IPS-11a (cell line): ENCODE measurements around the gene SCFD2.

Experiments
- H3K4me3 ChIP-seq: one replicate; pipeline ENCODE4 v1.5.1; 2013; ENCODE audit warnings: low read depth, low read length, control low read depth

SCFD2 gene

DNA sequence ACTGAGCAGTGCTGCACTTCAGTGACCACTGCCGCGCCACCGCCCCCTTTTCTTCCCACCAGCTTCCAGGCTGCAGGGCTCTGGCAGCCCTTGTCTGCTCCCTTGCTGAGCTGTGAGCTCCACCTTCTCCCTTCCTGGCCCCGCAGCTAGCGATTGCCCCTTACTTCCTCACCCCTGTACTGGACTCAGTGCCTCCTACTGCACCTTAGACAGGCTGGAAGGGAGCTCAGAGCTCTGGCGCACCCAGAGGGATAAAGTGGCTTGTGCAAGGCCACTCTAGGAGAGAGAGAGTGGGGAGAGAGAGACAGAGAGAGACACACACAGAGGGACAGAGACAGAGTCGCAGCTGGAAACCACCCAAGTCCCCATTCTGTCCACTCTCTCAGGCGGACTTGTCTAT, 497.7 kb downstream of the SCFD2 start:
- H3K4me3 ChIP-seq: no peak overlapping the region

DNA sequence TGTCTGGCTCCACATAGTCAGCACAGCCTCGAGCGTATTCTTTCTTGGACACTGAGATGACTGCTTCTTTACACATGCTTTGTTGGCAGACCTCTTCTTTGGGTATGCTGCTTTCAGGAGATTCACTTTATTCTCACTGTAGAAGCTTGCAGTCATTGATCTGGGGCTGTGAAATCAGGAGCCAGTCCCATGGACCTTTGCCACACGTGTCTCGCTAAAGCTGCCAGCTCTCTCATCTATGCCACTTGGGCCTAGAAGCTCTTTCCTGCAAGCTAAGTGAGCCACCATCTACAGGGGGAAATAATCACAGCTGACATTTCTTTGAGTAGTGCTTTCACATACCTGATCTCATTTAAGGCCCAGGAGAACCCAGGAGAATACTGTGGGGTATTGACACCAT, 498.7 kb downstream of the SCFD2 start:
- H3K4me3 ChIP-seq: no peak overlapping the region

DNA sequence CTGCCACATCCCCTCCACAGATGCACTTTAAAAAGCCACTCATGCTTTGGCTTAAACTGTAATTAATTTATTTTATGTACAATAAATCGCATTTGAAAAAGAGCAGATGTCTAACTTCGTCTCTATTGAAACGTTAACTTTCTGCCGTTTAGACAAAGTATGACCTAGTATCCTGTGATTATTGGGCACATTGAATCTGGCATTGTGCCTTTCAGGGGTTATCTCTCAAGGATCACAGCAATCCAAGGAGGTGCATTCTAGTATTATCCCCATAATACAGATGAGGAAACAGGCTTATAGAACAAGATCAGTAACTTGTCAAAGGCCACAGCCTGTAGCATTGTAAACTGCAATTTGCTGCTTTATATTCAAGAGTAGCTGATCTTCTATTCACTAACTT, 499.1 kb downstream of the SCFD2 start:
- no peak overlapping the region for H3K4me3 ChIP-seq

DNA sequence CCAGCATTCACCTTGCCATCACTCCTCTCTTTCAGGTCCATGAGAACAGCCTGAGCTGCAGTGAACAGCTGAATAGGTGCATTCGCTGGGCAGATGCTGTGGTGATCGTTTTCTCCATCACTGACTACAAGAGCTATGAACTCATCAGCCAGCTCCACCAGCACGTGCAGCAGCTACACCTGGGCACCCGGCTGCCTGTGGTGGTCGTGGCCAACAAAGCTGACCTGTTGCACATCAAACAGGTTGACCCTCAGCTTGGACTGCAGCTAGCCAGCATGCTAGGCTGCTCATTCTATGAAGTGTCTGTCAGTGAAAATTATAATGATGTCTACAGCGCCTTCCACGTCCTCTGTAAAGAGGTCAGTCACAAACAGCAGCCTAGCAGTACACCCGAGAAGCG, 500.6 kb downstream of the SCFD2 start:
- no peak overlapping the region for H3K4me3 ChIP-seq

DNA sequence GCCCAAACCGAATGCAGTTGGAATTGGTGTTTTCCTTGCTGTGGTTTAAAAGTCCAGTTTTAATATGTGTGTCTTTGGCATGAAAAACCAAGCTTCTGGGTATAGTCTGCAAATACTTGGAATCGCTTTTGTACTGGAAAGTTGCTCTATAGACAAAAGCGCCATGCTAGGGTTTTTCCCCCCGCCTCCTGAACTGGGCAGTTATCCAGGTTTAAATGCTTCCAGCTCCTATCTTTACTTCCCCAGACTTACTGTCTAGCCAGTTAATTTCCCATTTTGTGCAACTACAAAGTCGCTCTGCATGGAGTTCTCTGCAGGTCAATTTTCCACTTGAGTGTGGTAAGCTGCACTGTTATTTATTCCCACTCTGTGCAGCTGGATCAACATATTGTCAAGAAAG, 501.1 kb downstream of the SCFD2 start:
- H3K4me3 ChIP-seq: no peak overlapping the region

DNA sequence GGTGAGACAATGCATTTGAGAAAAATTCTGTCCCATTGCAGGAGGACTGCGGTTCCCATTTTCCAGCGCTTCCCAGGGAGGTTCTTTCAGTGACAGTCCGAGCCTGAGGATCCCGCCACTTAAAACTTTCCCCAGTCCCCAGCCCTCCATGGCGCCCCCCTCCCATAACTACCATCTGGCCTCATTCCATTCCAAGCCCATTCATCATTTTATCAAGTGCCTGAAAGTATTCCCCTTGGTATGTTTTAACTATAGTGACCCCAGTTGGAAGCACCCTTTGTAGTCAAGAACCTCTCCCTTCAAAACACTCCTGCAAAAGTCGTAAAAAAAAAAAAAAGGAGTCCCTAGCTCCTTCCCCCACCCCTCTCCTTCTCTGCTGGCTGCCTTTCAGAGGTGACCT, 502.5 kb downstream of the SCFD2 start:
- H3K4me3 ChIP-seq: peak overlapping the region; percentile 90

DNA sequence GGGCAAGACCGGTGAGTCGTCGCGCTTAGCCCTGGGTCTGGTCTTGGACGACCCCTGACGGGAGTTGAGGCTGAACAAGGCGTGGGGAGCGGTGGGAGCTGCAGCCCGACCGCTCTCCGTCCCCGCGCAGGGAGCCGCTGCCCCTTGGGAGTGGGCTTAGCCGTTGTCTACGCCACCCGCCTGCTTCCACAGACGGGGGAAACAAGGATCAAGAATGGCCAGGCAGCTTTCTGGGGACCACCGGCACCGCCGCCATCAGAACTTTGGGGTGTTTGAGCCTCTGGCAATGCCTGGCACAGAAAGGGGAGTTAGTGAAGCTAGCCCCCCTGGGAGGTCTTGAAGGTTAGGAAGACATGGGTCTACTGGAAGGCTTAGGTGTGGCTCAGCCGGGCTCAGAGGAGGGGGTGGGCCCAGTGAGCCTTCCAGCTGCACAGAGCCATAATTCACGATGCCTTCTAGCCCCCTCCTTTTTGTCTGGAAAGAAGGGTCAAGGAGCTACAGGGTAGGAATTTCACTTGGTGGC, 503.2 kb downstream of the SCFD2 start:
- peak overlapping the region; percentile 90 for H3K4me3 ChIP-seq

DNA sequence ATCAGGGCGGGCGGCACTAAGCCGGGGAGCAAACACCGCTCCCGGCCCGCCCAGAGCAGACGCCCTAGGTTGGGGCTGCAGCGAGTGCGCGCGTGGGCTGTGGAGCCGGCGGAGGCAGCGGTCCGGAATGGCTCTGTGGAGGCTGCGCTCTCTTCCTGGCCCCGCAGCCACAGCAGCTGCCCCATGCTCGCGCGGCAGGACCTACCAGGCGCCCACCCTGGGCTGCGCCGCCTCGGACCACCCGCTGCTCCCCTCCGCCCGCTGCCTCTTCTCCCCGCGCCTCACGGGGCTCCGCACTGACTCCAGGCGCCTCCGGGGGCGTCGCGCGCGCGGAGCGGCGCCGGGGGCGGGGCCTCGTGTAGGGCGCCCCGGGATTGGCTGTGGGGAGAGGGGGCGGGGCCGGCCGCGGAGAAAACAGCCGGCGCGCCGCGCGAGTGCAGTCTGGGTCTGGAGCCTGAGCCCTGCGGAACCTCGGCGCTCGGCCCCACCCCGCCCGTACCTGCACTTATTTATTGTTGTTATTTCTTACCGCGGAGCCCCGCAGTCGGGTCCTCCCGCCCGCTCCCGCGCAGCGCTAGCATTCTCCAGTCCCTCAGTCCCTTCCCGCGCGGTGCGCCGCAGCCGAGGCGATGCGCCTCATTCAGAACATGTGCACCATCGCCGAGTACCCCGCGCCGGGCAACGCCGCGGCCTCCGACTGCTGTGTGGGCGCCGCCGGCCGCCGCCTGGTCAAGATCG, 503.8 kb downstream of the SCFD2 start, which contains the start of gene RASL11B:
TSS of gene RASL11B (plus strand) at position 439 of the 738 bp plus-strand sequence. CDS start at position 630, 191 bp downstream.
- H3K4me3 ChIP-seq: peak within 1 kb of the TSS; percentile 90

DNA sequence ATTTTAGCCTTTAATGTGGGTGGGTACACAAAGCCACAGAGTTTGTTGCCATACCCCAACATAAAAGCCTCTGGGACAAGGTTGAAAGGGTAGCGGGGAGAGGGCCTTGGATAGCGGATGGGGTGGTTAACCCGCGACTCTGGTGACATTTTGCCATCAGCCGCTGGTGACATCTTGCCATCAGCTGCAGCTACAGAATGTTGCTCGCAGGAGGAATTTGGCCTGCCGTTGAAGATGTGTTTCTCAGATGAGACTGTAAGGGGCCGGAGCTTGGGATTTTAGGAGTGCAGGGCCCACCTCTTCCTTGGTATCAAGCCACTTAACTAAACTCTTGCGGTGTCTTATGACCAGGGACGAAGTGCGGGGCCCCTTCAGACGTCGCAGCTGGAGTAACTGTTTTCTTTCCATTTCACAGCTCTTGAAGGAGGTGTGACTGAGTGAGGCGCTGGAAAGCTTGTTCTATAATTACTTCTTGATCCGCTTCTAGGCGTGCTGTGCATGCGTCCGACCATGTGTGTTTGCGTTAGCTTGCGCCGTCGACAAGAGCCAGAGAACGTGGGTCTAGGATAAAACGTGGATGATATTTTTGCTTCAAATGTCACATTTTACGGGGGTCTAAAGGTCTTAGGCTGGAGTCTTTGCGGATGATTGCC, 504.6 kb downstream of the SCFD2 start:
- H3K4me3 ChIP-seq: peak overlapping the region; percentile 90

DNA sequence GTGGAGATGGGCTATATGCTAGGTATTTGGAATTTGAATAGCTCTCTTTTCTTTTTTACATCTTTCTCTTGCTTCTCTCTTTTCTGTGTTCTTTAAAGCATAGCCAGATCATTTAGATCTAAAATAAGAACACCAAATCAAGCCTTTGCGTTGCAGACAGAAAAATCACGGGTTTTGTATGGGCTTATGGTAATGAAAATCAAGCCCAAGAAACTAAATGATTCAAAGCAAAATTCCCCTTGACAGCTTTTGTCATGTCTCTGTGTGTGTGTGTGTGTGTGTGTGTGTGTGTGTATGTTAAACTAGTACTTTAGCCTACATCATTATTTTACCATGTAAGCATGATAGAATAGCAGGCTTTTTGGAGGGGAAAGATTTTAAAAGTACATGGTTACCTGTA, 505.5 kb downstream of the SCFD2 start:
- H3K4me3 ChIP-seq: no peak overlapping the region

DNA sequence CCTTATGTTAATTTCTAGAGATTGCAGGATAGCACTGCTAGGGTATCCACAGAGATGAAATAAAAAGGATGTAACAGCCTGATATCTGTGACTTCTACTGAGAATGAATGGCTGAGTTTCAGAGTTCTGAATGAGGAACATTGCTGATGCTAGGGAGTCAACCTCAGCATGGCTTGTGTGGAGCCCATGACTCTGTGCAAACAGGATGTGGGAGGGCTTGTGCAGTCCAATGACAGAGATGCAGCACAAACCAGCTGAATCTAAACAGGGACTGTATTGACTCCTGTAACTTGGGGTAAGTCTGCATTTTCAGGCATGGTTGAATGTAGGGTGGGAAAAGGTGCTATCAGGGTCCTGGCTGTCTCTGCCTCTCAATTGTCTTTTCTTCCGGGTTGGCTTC, 509.1 kb downstream of the SCFD2 start:
- no peak overlapping the region for H3K4me3 ChIP-seq

DNA sequence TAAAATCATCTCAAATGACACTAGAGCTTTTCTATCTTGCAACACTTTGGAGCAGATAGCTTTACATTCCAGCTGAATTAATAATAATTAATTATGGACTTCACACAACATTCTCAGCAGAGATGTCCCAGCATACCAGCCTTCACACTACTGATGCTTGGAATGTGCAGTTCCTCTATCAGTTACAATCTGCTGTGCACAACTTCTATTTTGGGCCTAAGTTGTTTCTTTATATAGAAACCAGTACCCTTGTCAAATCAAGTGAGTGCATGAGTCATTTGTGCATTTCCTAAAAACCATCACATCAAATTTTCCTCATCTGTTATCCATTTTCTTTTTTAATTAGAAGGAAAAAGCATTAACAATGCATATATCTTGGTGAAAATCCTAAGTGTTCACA, 512.5 kb downstream of the SCFD2 start:
- no peak overlapping the region for H3K4me3 ChIP-seq

DNA sequence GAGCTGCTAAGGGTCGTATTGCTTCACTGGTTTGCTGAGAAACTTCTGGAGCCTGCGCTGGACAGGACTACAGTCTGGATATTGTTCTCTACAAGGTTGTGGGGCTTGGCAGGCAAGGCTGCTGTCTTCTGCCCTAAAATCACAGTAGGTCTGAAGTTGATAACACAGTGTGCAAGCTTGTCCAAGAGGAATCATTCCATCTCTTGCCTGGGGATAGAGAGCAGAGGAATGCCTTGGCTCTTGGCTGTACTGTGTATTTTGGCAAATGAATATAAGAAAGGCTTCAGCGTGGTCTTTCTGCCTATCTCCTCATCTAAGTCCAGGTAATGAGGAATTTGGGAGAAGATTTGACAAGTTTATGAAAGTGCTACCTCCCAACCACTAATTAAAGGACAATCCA, 513.1 kb downstream of the SCFD2 start:
- H3K4me3 ChIP-seq: no peak overlapping the region

DNA sequence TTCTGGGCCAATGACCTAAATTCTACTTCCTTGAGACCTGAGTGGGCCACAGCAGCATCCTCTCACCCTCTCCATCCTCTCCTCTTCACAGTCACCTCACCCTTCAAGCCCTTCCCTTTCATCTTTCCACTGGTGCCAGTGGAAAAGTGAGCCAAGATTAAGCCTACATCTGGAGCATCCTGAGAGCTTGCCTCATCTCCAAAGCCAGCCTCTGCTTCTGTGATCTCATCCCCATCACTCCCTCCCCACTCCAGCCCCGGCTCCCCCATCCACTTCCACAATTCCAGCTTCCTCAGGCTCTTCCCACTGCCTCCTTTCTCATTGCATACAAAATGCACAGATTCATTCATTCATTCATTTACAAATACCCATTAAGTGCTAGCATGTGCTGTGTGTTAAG, 513.8 kb downstream of the SCFD2 start:
- H3K4me3 ChIP-seq: no peak overlapping the region

DNA sequence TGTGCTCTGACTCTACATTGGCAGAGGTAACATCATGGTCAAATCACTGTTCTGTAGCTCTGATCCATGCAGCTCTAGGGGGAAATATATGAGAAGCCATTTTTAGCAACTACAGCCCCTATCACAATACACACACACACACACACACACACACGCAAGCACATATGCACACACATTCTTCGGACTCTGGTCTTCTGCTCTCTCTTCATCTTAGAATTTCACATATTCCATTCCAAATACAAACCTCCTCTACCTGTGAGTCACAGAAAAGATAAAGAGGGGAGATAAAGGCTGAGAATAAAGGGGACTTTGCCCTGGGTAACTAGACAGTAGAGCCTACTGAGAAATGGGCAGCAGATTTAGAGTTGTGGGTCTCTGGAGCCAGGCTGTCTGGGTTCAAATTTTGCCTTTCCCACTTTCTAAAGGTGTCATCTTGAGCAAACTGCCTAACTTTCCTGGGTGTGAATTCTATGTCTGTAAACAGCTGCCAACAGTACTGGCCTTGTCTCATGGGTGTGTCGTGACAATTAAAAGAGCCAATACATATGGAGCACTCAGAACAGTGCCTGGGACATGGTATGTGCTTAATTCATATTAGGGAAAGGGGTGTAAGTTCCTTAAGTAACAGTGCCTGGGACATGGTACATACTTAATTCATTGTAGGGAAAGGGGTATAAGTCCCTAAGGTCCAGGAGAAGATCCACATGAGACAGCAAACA, 515.3 kb downstream of the SCFD2 start:
- H3K4me3 ChIP-seq: no peak overlapping the region

DNA sequence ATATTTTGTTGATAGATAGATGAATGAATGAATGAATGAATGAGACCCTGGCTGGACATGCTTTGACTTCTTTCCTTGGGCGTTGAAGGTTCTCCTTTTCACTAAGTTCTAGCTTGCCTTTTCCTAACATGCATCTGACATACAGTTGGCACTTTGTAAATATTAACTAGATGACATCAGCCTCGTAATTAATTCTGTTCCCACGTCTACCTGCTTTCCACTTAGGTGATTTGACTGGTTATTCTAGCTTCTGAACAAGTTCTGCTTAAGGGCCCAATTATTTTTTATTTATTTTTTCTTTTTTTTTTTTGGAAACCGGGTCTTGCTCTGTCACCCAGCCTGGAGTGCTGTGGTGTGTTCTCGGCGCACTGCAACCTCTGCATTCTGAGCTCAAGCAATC, 517.6 kb downstream of the SCFD2 start:
- no peak overlapping the region for H3K4me3 ChIP-seq

DNA sequence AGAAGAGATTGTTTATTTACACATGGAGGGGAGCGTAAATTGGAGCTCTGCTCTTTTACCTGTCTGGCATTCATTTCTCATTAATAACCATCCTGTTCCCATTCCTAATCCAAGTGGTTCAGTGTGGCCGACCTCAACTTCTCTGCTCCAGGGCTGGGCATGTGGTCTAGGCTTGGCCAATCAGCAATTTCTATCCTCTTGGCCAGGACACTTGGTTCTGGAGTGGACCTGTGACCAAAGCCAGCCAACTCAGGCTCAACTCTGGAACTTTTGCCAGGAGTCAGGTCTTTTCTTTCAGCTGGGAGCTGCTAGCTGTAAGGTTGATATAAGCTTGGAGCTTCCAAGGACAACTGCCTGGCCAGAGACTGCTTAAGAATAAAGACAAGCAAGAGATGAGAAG, 519.4 kb downstream of the SCFD2 start:
- H3K4me3 ChIP-seq: no peak overlapping the region

DNA sequence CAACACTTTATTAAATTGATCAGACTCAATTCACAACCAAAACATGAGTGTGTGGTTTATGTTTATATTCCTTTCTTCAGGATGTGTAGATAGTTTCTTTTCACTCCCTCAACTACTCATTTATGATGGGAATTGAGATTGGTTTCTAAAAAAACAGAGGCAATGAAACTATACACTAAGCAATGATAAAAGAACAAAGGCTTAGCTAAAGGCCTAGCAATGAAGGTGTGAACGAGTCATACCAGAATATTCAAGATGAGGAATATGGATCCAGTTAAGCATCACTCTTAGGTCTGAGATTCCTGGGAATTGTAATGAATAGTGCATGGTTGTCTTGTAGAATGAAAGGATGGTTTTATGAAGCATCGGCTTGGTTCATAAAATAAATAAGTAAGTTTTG, 521.3 kb downstream of the SCFD2 start:
- no peak overlapping the region for H3K4me3 ChIP-seq

DNA sequence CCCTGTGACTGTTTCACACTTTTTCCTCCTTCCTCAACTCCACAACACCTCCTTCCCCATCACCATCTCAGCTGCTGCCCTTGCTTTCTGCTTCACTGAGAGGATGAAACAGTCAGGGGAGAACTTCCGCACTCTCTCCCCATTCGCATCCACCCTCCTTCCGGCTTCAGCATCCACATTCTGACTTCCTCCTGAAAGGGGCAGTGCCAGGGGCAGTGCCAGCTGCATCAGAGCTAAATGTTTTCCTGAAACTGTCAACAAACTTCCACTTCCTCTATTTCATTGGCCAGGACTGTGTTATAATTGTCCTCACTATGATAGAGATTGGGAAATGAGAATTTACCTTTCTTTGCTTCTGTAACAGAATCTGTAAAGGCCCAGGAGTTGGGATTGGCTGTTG, 521.9 kb downstream of the SCFD2 start:
- no peak overlapping the region for H3K4me3 ChIP-seq

DNA sequence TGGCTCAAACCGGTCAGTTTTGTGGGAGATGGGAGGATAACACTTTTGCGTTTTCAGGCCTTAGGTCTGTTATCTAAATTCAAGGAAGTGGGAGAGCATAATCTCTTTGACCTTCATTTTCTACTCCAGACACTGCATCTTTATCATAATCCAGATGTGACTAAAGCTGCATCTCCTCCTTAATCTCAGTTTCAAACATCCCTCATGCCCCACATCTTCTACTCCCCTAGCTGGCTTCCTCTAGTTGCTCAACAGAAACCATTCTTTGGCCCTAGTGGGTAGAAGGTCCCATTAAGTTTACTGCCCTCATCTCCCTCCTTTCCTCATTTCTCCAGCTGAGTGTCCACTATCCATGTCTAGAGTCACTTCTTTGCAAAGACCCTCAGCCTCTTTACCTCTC, 522.5 kb downstream of the SCFD2 start:
- no peak overlapping the region for H3K4me3 ChIP-seq

DNA sequence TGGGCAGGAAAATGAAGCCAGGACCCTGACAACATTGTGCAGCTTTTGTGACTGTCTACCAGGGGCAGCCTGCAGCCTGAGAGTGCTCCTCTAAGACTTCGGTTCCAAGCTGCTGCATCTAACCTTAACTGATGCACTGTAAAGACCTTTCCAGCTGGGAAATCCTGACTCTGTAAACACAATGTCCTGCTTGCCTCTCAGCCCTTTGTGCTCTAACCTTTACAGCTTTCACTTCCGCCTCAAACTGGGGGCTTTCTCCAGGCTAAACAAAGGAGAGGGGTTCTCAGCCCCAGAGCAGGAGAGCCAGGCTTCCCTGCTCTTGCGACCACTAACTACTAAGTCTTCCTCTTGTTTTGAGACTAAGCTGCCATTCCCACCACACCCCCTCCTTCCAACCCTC, 523.1 kb downstream of the SCFD2 start:
- H3K4me3 ChIP-seq: no peak overlapping the region
